Fibroblast of lung (primary cell): Measurements from ENCODE around the gene MAB21L4. TPM values are rescaled to one million over a fixed set of nuclear protein-coding genes. Genes with fewer than 3 reads are reported as not detected.

Experiments
- DNase-seq, 2 donors: peaks; one replicate each; pipeline versions ENCODE4 v3.0.0 to v3.0.0-alpha.2; 2010; ENCODE audit warnings: low read depth in 2 of 2
- H2AFZ ChIP-seq: 2 replicates; pipeline ENCODE4 v1.5.1; 2012; ENCODE audit warnings: low read length, control low read depth, inconsistent platforms
- H3K27ac ChIP-seq: 2 replicates; pipeline ENCODE4 v1.5.1; 2011; ENCODE audit warnings: low read length, control low read depth; ENCODE audit not compliant: insufficient read depth
- H3K27me3 ChIP-seq: 2 replicates; pipeline ENCODE4 v1.5.1; 2011; ENCODE audit warnings: mild to moderate bottlenecking, low read length; ENCODE audit not compliant: control insufficient read depth, insufficient read depth
- H3K36me3 ChIP-seq: 2 replicates; pipeline ENCODE4 v1.5.1; 2011; ENCODE audit warnings: low read length; ENCODE audit not compliant: control insufficient read depth, insufficient read depth
- H3K4me1 ChIP-seq: 2 replicates; pipeline ENCODE4 v1.5.1; 2011; ENCODE audit warnings: low read length; ENCODE audit not compliant: control insufficient read depth, insufficient read depth; ENCODE audit errors: extremely low read depth
- H3K4me2 ChIP-seq: 2 replicates; pipeline ENCODE4 v1.5.1; 2011; ENCODE audit warnings: low read length, control low read depth; ENCODE audit not compliant: insufficient read depth; ENCODE audit errors: extremely low read depth
- H3K4me3 ChIP-seq, 4 experiments: fragments of 200-600 bp in 1 of 4; sonication (generic) in 1 of 4; replicated peaks in 1 of 4; 2 replicates each; pipeline ENCODE4 v1.5.1; 2011 to 2016; ENCODE audit warnings: low read length in 4 of 4, low read depth in 3 of 4, mild to moderate bottlenecking in 3 of 4, control low read depth in 2 of 4, inconsistent platforms in 1 of 4, mixed read lengths in 1 of 4; ENCODE audit not compliant: insufficient read depth in 1 of 4; ENCODE audit errors: control extremely low read depth in 1 of 4
- H3K79me2 ChIP-seq: 2 replicates; pipeline ENCODE4 v1.5.1; 2012; ENCODE audit warnings: mild to moderate bottlenecking, low read length, inconsistent platforms; ENCODE audit not compliant: control insufficient read depth, insufficient read depth
- H3K9ac ChIP-seq: 2 replicates; pipeline ENCODE4 v1.5.1; 2011; ENCODE audit warnings: mild to moderate bottlenecking, low read length, control low read depth; ENCODE audit not compliant: insufficient read depth
- H3K9me3 ChIP-seq: 2 replicates; pipeline ENCODE4 v1.5.1; 2012; ENCODE audit warnings: low read depth, low read length; ENCODE audit not compliant: control insufficient read depth, insufficient read depth
- H4K20me1 ChIP-seq: 2 replicates; pipeline ENCODE4 v1.5.1; 2011; ENCODE audit warnings: low read length; ENCODE audit not compliant: control insufficient read depth, insufficient read depth; ENCODE audit errors: extremely low read depth
- CTCF ChIP-seq, 2 donors: IDR thresholded peaks in 1 of 2; conservative IDR thresholded peaks in 1 of 2; 1 replicate in 1 of 2; 2 replicates in 1 of 2; pipeline ENCODE4 v1.5.1; 2011 to 2012; ENCODE audit warnings: low read length in 2 of 2, control low read depth in 1 of 2, inconsistent platforms in 1 of 2, low read depth in 1 of 2, mild to moderate bottlenecking in 1 of 2
- EZH2 ChIP-seq: IDR thresholded peaks from 2 replicates; pipeline ENCODE4 v1.5.1; 2012; ENCODE audit warnings: low read length, control low read depth, mild to moderate bottlenecking; ENCODE audit errors: missing control alignments
- polyA plus RNA-seq, 2 donors: library from polyadenylated mRNA; depleted of rRNA in 1 of 2; stranded (reverse) in 1 of 2; unstranded in 1 of 2; fragments of >200 nt; gene quantifications; 2 replicates each; pipeline ENCODE4 v1.2.1, GENCODE V29; 2011 to 2012; ENCODE audit warnings: missing spikeins in 1 of 2
- total RNA-seq: library from RNA; depleted of rRNA; stranded (reverse); fragments of >200 nt; gene quantifications from 2 replicates; pipeline ENCODE4 v1.2.1, GENCODE V29; 2014

Gene MAB21L4
- total and polyA plus RNA-seq, 2 donors (not counting 1 experiment from before 2014, with no cell fraction given) = not detected

- Histone ChIP-seq H3K9me3 (no peaks in the 10 kb centered on the region), H3K79me2 (no peaks in the 10 kb centered on the region), H3K27ac (no peak overlapping the region), H3K4me2 (no peak overlapping the region), H4K20me1 (no peaks in the 10 kb centered on the region), H2AFZ (no peak overlapping the region), H3K27me3 (no peaks in the 10 kb centered on the region), H3K4me3 (no peak overlapping the region), H3K9ac (no peak overlapping the region), H3K4me1 (no peaks in the 10 kb centered on the region), H3K36me3 (no peaks in the 10 kb centered on the region)
- TF ChIP-seq CTCF (conservative IDR thresholded peaks at IDR 0.05 in 1 of 2, IDR thresholded peaks at IDR 0.05 in 1 of 2; ENCODE audit: low read depth in 1 of 2, low read length in 2 of 2) = no peak
- no peak for TF ChIP-seq EZH2
- DNase-seq = no peak
These were observed 45.9 kb downstream of the MAB21L4 start for GRCh38 chr2:240850026-240850425.

GRCh38 chr2:240848900-240849680 lies 46.9 kb downstream of the MAB21L4 start:
- no peaks in the 10 kb centered on the region for H3K79me2 ChIP-seq
- TF ChIP-seq EZH2 (no peak), CTCF (conservative IDR thresholded peaks at IDR 0.05 in 1 of 2, IDR thresholded peaks at IDR 0.05 in 1 of 2; ENCODE audit: low read depth in 1 of 2, low read length in 2 of 2) (no peak)
- H2AFZ ChIP-seq = no peak overlapping the region
- H4K20me1 ChIP-seq = no peaks in the 10 kb centered on the region
- peaks cover 2% of the 10 kb centered on the region for H3K27me3 ChIP-seq
- no peaks in the 10 kb centered on the region for H3K4me1 ChIP-seq
- H3K9me3 ChIP-seq = no peaks in the 10 kb centered on the region
- no peak overlapping the region for H3K27ac ChIP-seq
- no peak overlapping the region for H3K4me2 ChIP-seq
- H3K9ac ChIP-seq = no peak overlapping the region
- no peaks in the 10 kb centered on the region for H3K36me3 ChIP-seq
- no peak overlapping the region for H3K4me3 ChIP-seq
- DNase-seq = no peak

DNA sequence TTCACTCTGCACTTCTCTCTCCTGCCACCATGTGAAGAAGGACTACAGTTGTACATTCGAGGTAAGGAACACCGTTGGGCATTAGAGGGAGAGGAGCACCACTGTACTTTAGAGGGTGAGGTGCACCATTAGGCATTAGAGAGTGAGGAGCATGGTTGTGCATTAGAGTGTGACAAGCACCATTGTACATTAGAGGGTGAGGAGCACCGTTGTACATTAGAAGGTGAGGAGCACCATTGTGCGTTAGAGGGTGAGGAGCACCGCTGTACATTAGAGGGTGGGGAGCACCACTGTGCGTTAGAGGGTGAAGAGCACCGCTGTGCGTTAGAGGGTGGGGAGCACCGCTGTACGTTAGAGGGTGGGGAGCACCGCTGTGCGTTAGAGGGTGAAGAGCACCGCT lies 48.1 kb downstream of the MAB21L4 start:
- no peak overlapping the region for H3K9ac ChIP-seq
- H3K27me3 ChIP-seq = peaks cover 2% of the 10 kb centered on the region
- no peaks in the 10 kb centered on the region for H3K9me3 ChIP-seq
- no peaks in the 10 kb centered on the region for H3K4me1 ChIP-seq
- DNase-seq = no peak
- no peaks in the 10 kb centered on the region for H3K36me3 ChIP-seq
- H3K79me2 ChIP-seq = no peaks in the 10 kb centered on the region
- no peak for TF ChIP-seq CTCF (conservative IDR thresholded peaks at IDR 0.05 in 1 of 2, IDR thresholded peaks at IDR 0.05 in 1 of 2; ENCODE audit: low read depth in 1 of 2, low read length in 2 of 2)
- TF ChIP-seq EZH2 = no peak
- H3K27ac ChIP-seq = no peak overlapping the region
- no peak overlapping the region for H3K4me3 ChIP-seq
- H2AFZ ChIP-seq = no peak overlapping the region
- no peaks in the 10 kb centered on the region for H4K20me1 ChIP-seq
- no peak overlapping the region for H3K4me2 ChIP-seq
